Endothelial cell of umbilical vein (primary cell): ENCODE measurements around the gene PAM16.

Experiments used
- CTCF ChIP-seq, 2 donors: IDR thresholded peaks; 1 replicate in 1 of 2; 2 replicates in 1 of 2; pipeline ENCODE4 v1.5.1; 2011; ENCODE audit warnings: low read length in 2 of 2, mild to moderate bottlenecking in 2 of 2, moderate library complexity in 2 of 2, control low read depth in 1 of 2, inconsistent platforms in 1 of 2, low read depth in 1 of 2; ENCODE audit not compliant: insufficient read depth in 1 of 2; ENCODE audit errors: extremely low read depth in 1 of 2
- EZH2 ChIP-seq: IDR thresholded peaks from 2 replicates; pipeline ENCODE4 v1.6.1; 2012; ENCODE audit warnings: borderline replicate concordance, low read depth, mild to moderate bottlenecking, moderate library complexity, low read length, inconsistent platforms; ENCODE audit not compliant: severe bottlenecking
- JUN ChIP-seq: IDR thresholded peaks from 2 replicates; pipeline ENCODE4 v1.6.1; 2011; ENCODE audit warnings: borderline replicate concordance, low read depth; ENCODE audit not compliant: insufficient read length, insufficient read depth
- POLR2A ChIP-seq: IDR thresholded peaks from 2 replicates; pipeline ENCODE4 v1.6.1; 2012; ENCODE audit warnings: low read depth, mild to moderate bottlenecking, control low read depth, low read length
- POLR2AphosphoS5 ChIP-seq: IDR thresholded peaks from 2 replicates; pipeline ENCODE4 v1.6.1; 2012; ENCODE audit warnings: low read depth, mild to moderate bottlenecking, control low read depth, low read length, moderate library complexity; ENCODE audit not compliant: insufficient read depth

- TF ChIP-seq CTCF (IDR thresholded peaks at IDR 0.05; ENCODE audit: extremely low read depth in 1 of 2, insufficient read depth in 1 of 2, low read depth in 1 of 2, low read length in 2 of 2) (no peak), POLR2A (no peak), POLR2AphosphoS5 (no peak), JUN (no peak), EZH2 (no peak)
Measured at GRCh38 chr16:4332083-4332482, 19.0 kb downstream of the PAM16 start.
